GM06990 (cell line): ENCODE measurements around the gene ARHGAP8.

ENCODE experiments used
- DNase-seq: peaks from one replicate; pipeline ENCODE4 v3.0.0-alpha.2; 2011; ENCODE audit not compliant: insufficient read length; ENCODE audit errors: extremely low read depth
- H3K27me3 ChIP-seq: replicated peaks from 2 replicates; pipeline ENCODE4 v1.6.0; 2011; ENCODE audit warnings: low read length; ENCODE audit not compliant: control insufficient read depth, insufficient read depth
- H3K36me3 ChIP-seq: 2 replicates; pipeline ENCODE4 v1.5.1; 2011; ENCODE audit warnings: low read length; ENCODE audit not compliant: control insufficient read depth, insufficient read depth
- H3K4me3 ChIP-seq: replicated peaks from 2 replicates; pipeline ENCODE4 v1.5.1; 2011; ENCODE audit warnings: low read depth, mild to moderate bottlenecking, control low read depth, low read length
- CTCF ChIP-seq: IDR thresholded peaks from 2 replicates; pipeline ENCODE4 v1.5.1; 2011; ENCODE audit warnings: low read length, control low read depth, mild to moderate bottlenecking, inconsistent platforms; ENCODE audit not compliant: insufficient read depth, poor library complexity, severe bottlenecking

ARHGAP8 gene

GRCh38 chr22:44906248-44906936, 154.0 kb downstream of the ARHGAP8 start:
- Histone ChIP-seq H3K4me3 (no peak overlapping the region), H3K27me3 (no peaks in the 10 kb centered on the region), H3K36me3 (no peaks in the 10 kb centered on the region)
- DNase-seq = no peak
- TF ChIP-seq CTCF = no peak

GRCh38 chr22:44906999-44907644, 154.7 kb downstream of the ARHGAP8 start:
- no peaks in the 10 kb centered on the region for H3K27me3 ChIP-seq
- TF ChIP-seq CTCF = no peak
- H3K36me3 ChIP-seq = no peaks in the 10 kb centered on the region
- DNase-seq = no peak
- H3K4me3 ChIP-seq = no peak overlapping the region

GRCh38 chr22:44907765-44908737, 155.7 kb downstream of the ARHGAP8 start:
- no peak for TF ChIP-seq CTCF
- Histone ChIP-seq H3K36me3 (no peaks in the 10 kb centered on the region), H3K27me3 (no peaks in the 10 kb centered on the region), H3K4me3 (no peak overlapping the region)
- no peak for DNase-seq

- Histone ChIP-seq H3K36me3 (no peaks in the 10 kb centered on the region), H3K27me3 (no peaks in the 10 kb centered on the region), H3K4me3 (no peak overlapping the region)
- DNase-seq = no peak
- TF ChIP-seq CTCF = no peak
These were observed 156.9 kb downstream of the ARHGAP8 start for GRCh38 chr22:44909241-44909640.
